HG02870 (cell line): ENCODE results near the gene CSH2.
"Not testable (repeated sequence)": the region's sequence is repeated elsewhere in the genome, so short reads cannot be mapped to it uniquely, and the experiment has no call there.

Source experiments
- ATAC-seq: cut with Tn5 transposase; IDR thresholded peaks from one replicate; pipeline ENCODE4 v1.9.1; 2021; ENCODE audit warnings: mild to moderate bottlenecking, moderate library complexity; ENCODE audit not compliant: unreplicated experiment

The CSH2 gene

GRCh38 chr17:63856425-63856824 lies 17.1 kb downstream of the CSH2 start:
- not testable (repeated sequence) for ATAC-seq

- ATAC-seq = no peak
These were observed 18.3 kb downstream of the CSH2 start for GRCh38 chr17:63855185-63855584.

DNA sequence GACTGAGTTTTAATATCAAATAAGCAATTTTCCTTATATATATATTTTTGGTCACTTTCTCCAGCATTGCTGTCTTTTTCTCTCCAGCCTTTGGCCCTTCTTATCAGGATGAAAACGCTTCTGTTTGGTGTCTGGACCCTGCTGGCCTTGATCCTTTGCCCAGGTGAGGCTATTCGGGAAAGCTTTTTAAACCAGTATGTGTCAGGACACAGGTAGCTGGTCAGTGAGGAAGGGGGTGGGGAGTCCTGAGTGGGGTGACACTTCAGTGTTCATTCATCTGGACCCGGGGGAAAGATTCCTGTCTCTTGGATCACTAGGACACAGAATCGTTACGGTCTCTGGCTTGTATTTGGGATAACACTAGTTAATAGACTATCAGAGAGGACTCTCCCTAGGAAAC lies 18.8 kb downstream of the CSH2 start:
- ATAC-seq = no peak

DNA sequence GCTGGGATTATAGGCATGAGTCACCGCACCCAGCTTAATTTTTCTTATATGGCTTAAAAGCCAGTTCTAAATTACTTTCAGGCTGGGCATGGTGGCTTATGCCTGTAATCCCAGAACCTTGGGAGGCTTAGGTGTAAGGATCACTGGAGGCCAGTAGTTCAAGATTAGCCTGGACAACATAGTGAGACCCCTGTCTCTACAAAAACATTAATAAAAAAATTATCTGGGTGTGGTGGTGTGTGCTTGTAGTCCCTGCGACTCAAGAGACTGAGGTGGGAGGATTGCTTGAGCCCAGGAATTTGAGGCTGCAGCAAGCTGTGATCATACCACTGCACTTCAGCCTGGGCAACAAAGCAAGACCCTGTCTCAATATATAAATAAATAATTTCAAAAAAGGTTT lies 20.2 kb downstream of the CSH2 start:
- no peak for ATAC-seq

- no peak for ATAC-seq
These were observed 23.1 kb downstream of the CSH2 start for GRCh38 chr17:63850401-63850800.

GRCh38 chr17:63848834-63849689 lies 24.4 kb downstream of the CSH2 start:
- peak; percentile 76 for ATAC-seq

- no peak for ATAC-seq
These were observed 25.8 kb downstream of the CSH2 start for GRCh38 chr17:63847525-63848249.

DNA sequence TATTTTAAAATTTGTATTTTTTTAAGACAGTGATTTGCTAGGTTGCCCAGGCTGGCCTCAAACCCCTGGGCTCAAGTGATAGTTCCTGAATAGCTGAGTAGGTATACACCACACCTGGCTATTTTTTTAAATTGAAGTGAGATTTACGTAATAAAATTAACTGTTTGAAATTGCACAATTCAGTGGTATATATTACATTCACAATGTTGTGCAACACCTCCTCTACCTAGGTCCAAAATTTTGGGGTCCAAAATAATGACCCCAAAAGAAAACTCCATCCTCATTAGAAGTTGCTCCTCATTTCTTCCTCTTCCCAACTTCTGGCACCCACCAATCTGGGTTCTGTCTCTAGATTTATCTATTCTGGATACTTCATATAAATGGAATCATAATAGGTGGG lies 28.0 kb downstream of the CSH2 start:
- ATAC-seq = no peak

- ATAC-seq = no peak
These were observed 29.4 kb downstream of the CSH2 start for GRCh38 chr17:63843910-63844677.

DNA sequence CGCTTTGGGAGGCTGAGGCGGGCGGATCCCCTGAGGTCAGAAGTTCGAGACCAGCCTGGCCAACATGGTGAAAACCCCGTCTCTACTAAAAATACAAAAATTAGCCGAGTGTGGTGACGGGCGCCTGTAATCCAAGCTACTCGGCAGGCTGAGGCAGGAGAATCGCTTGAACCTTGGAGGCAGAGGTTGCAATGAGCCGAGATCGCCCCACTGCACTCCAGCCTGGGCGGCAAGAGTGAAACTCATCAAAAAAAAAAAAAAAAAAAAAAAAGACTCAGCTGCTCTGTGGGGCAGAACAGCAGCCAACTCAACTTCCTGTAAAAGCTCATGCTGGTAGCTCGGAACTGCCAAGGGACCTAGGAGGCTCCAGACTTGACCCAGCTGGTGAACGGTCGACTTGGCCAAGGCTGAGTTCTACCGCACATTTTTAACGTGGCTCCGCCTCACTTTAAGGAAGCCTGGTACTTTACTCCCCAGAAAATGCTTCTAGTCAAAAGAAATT lies 30.0 kb downstream of the CSH2 start:
- not testable (repeated sequence) for ATAC-seq

GRCh38 chr17:63842540-63843386 lies 30.7 kb downstream of the CSH2 start, which contains the start of gene SMARCD2:
Gene SMARCD2 (minus strand): TSS chr17:63842685. CDS start chr17:63842674, 11 bp downstream.
- ATAC-seq = peak; percentile 85

DNA sequence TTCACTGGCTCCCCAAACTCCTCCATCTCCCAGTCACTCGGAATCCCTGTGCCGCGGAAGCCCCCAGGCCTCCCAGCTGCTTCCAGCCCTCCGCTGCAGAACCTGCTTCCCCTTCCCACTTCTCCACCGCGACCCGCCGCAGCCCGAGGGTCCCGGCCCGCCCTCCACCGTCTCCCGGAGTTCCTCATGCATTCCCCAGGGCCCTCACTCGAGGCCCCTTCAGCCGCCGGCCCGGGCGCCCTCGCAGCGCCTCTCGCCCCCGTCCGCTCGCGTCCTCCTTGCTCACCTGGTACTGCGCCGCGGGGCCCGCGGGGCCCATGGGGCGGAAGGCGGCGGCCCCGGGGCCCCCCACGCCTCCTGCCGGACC lies 31.3 kb downstream of the CSH2 start:
- ATAC-seq = peak; percentile 7

GRCh38 chr17:63841350-63842172 lies 31.9 kb downstream of the CSH2 start:
- no peak for ATAC-seq

DNA sequence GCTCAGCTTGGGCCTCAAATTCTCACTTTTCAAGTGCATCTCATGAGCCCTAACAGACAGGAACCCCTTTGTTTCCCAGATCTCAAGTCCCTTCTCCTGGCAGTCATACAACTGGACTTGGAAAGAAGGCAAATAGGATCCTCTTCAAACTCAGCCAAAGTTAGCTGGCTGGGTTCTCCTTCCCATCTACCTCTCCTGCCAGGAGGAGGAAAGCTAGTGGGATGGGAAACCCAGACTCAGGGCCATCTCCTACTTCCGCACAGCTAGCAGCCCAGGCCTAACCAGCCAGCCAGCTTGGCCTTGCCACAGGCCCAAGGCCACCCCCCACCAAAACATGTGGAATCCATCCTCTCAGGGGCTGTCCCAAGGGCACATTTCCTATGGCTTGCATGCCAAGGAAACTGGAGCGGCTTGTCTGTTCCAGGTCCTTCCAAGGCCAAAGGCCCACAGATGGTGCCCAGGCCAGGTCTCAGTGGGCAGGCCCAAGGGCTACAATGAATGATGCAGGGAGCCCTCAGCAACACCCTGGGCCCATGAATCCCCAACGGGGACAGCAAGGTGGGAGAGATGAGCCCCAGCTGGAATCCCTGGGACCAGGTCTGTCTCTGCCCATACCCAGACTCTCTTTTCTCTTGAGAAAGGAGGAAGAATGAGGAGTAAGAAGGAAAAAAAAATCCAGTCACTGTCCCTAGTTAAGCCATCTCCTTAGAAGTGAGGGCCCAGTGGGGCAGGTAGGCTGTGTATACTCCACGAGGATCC lies 32.7 kb downstream of the CSH2 start:
- ATAC-seq = no peak

- ATAC-seq = no peak
These were observed 34.8 kb downstream of the CSH2 start for GRCh38 chr17:63838631-63839171.

GRCh38 chr17:63837962-63838600 lies 35.4 kb downstream of the CSH2 start:
- no peak for ATAC-seq

DNA sequence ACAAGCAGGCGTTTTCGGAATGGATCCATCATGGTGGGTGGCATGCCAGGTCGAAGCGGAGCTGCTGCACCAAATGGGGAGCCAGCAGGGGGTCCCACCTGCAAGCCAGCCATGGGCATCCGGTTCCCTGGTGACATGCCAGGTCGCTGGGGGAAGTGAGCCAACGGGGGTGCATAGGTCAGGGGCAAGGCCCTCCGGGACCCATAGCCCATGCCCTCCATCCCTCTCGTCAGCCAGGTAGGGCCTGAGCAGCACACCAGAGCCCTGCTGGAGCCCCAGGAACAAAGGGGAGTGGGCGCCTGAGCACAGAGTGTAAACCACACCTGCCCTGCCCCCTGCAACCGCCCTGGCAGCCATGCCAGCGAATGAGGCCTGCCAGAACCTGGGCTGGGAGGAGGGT lies 36.0 kb downstream of the CSH2 start:
- no peak for ATAC-seq

DNA sequence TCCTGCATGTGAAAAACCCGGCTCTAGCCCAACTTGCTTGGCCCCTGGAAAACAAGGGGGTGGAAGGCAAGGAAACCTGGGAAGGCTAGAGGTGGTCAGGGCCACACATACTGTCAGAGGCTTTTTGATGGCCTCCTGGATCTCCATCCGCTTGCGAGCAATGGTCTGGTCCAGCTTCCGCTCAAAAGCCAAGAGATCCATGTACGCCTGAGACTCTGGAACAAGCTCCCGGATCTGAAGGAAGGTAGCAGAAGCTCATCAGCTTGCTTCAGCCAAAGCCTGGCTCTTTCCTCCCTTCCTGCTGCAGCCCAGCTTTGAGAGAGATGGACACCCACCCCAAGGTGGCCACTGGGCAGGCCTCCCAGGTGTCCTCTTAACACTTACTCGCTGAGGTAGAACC lies 36.7 kb downstream of the CSH2 start:
- no peak for ATAC-seq
